Cardiac atrium fibroblast (primary cell): ENCODE data around the gene CNTFR. TPM values are rescaled to one million over a fixed set of nuclear protein-coding genes. Genes with fewer than 3 reads are reported as not detected.

Experiments used
- total RNA-seq: library from RNA; depleted of rRNA; stranded (reverse); fragments of >200 nt; gene quantifications from 2 replicates; pipeline ENCODE4 v1.2.3, GENCODE V29; 2015

The CNTFR gene
- 0.72 TPM in 1 of 2 replicates, not detected in the other for total RNA-seq

DNA sequence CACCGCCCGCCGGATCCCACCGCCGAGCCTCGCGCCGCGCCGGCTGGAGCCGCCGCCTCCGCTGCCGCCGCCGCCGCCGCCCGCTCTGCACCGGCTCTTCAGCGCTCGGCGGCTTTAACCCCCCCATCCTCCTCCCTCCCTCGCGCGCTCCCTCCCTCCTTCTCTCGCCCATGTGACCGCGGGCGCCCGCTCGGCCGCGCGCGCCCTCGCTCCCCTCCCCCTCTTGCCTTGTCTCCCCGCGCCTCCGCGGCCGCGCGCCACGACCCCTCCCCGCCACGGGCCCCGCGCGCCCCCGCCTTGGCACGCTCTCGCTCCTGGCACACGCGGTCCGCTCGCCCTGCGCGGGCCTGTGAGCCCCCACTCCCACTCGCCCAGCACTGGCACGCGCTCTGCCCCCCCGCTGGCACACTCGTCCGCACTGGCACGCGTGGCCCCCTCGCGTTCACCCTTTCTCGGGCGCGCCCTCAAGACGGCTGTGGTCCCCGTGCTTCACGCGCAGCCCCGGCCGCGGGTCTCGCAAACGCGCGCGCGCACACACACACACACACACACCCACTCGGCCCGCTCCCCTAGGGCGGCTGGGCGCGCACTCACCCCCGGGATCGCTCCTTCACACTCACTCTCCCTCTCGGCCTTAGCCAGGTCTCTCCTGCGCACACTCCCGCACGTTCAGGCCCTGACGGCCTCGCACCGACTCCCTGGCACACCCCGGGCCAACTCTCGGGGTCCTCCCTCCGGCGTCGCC lies at the start of gene CNTFR:
CNTFR (minus strand) TSS at position 89 of the 745 bp plus-strand sequence. CDS start 20,743 bp downstream, outside the sequence.

DNA sequence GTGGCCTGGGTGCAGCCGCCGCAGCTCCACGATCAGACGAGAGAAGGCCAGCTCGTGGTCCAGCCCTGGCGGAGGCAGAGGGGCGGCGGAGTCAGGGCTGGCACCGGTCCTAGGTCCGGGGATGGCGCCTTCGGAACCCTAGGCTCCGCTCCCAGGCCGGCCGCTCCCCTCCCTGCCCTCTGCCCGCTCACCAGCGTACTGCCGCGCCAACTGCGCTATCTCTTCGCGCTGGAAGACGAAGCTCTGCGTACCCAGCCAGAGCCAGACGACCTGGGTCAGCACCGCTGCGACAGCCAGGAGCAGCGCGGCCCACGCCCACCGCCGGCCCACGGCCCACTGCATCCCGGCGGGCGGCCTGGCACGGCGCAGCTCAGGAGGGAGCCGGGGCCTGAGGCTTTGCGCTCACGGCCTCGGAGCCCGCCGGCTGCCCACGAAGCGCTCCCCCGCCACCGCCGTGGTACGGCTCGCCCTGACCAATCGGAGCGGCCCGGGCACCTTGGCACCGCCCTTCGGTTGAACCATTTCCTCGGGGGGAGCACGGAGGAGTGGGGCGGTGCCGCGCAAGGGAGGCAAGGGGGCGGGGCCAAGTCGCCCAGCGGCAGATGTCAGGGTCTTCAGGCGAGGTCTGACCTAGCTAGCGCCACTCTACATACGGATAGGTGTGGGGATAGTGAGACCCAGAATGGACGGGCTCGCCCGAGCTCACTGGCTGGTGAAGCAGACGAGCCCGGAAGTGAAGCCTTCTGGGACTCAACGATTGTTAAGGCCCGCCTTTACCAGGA lies 48.0 kb upstream of the CNTFR start, which contains the start of gene SIGMAR1:
SIGMAR1 (minus strand) TSS at position 432 of the 782 bp plus-strand sequence; CDS start at position 342, 90 bp downstream.

DNA sequence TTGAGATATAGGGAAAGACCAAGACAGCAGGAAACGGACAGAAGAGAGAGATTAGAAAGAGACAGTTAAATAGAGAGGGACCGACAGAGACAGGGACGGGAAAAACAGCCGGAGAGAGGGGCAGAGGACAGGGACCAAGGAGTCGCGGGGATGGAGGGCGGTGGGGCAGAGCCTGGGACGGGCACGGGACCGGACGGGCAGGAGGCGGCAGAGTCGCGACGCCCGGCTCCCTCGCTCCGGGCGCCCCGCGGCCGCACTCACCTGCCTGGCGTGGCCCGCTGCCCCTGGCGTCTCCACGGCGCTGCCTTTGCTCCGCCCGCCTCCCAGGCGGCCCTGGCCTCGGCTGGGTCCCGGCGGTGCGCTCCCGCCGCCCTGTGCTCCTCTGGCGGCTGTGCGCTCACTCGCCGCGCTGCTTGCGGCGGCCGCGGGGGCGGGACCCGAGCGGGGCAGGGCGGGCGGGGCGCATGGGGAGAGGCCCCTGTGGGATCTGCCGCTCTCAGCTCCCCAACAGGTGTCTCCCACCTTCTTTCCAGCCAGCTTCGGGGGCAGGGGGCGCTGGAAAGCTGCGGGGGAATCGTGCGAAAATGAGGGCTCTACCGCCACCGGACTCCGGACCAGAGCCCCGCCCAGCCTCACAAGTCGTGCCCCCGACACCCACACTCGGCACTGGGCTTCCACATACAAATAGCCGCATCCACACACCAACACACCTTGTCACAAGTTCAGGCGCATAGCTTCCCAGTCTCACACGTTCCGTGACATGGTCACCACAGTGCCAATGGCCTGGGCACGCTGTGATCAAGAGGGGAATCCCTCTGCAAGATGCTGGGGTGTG lies 39.3 kb upstream of the CNTFR start, which contains the start of gene ARID3C:
ARID3C (minus strand) TSS at position 411 of the 835 bp plus-strand sequence. CDS start 1,052 bp downstream, outside the sequence.

GRCh38 chr9:34620061-34620994 lies 30.8 kb upstream of the CNTFR start, which contains the start of gene DCTN3:
DCTN3 (minus strand) TSS chr9:34620495; CDS start chr9:34620464, 31 bp downstream.

DNA sequence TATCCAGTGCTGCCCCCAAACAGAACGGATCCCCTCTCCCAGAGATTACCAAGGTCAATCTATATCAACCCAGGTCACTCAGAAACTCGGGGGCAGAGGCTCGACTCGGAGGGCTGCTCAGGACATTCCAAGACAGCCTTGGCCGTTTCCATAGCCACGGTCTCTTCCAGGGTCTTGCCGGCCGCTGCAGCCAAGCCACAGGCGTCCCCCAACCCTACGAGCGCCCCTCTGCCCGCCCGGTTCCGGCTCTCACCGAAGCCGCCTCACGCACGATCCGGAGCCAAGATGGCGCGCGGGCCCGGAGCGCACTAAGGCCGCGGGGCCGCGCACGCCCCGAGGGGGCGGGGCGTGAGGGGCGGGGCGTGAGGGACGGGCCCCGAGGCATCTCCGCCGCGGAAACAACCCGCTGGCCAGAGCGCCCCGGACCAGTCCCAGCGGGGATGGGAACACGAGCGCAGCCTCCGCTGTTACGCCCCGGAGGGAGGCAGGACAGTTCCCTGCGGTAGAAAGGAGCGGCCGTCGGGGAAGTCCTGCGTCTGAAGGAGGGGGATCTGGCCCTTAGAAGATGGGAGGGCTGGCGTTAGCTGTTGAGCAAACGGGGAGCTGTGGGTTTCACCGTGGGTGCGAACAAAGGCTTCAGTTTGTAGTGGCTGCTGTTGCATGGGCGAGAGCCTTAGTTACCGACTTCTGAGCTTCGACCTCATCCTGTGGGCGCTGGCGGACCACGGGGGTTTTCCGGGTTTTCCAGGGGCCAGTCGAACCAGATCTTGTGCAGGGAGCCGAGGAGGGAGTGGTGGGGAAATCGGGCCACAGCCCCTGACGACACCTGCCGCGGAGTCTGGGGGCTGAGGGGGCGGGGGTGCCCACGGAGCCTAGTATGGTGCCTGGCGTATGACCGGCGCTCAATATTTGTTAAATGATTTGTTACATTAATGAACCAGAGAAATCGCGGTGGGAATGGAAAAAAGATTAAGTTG lies 22.6 kb upstream of the CNTFR start, which contains the start of gene RPP25L:
RPP25L (minus strand) TSS at position 287 of the 977 bp plus-strand sequence. CDS start 801 bp downstream, outside the sequence.

DNA sequence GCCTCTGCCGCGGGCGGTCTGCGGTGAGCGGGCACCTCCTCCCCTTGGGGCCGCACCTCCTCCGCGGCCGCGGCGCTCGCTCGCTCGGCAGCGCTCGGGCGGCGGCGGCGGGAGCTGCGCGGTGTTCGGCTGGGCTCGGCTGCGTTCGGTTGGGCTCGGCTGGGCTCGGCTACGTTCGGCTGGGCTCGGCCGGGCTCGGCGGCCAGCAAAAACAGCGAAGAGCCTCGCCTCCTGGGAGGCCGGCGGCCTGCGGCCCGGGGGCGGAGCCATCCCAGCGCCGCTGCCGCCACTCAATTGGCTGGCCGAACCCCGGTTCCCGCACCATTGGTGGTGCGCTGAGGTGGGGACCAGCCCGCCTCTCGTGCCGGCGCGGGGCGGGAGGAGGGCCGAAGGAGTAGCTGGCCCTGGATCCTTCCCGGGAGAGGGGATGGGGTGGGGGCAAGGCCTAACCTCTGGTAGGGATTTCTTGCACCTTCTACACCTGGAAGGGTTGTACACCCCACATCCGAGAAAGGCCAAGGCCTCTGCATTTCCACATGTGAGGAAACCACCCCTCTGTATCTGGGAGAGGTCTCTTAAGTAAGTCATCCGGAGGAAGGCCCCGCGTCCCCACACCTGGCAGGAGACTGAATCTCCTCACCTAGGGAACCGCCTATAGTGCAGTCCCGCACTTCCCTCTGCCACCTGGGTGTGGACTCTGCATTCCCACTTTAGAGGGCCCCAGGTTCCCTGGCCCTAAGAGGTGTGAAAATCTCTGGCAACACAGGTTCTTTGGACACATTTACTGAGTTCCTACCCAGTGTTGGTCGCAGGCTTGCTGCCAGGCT lies 66.3 kb downstream of the CNTFR start, which contains the start of gene ENHO:
ENHO (minus strand) TSS at position 20 of the 827 bp plus-strand sequence. CDS start 1,295 bp downstream, outside the sequence.

Other genes with a start within 250 kb of the CNTFR start
- gene MYORG, start 212.8 kb downstream of the CNTFR start, total RNA-seq = 1.8 and 2.8 TPM in 2 replicates
- 17.0 and 19.3 TPM in 2 replicates for gene FAM219A, start 131.2 kb downstream of the CNTFR start, total RNA-seq
- not detected in 2 replicates for gene DNAI1, start 130.9 kb downstream of the CNTFR start, total RNA-seq
- gene ENHO, start 66.7 kb downstream of the CNTFR start, total RNA-seq = 1.6 TPM in 1 of 2 replicates, not detected in the other
- 27.7 and 48.4 TPM in 2 replicates for gene RPP25L, start 22.4 kb upstream of the CNTFR start, total RNA-seq
- gene DCTN3, start 30.8 kb upstream of the CNTFR start, total RNA-seq = 101 and 107 TPM in 2 replicates
- 0.72 TPM in 1 of 2 replicates, not detected in the other for gene ARID3C, start 39.3 kb upstream of the CNTFR start, total RNA-seq
- gene SIGMAR1, start 48.1 kb upstream of the CNTFR start, total RNA-seq = 81.8 and 109 TPM in 2 replicates
- 35.5 and 40.6 TPM in 2 replicates for gene GALT, start 57.0 kb upstream of the CNTFR start, total RNA-seq
- 18.8 and 25.3 TPM in 2 replicates for gene IL11RA, start 62.5 kb upstream of the CNTFR start, total RNA-seq
- not detected in 2 replicates for gene CCL27, start 72.9 kb upstream of the CNTFR start, total RNA-seq
- not detected in 2 replicates for gene CCL19, start 101.6 kb upstream of the CNTFR start, total RNA-seq
- gene CCL21, start 120.4 kb upstream of the CNTFR start, total RNA-seq = 1.4 TPM in 1 of 2 replicates, not detected in the other